Left lung (tissue), 10 donors: ENCODE results near the gene CHRNA4. TPM values are rescaled to one million over a fixed set of nuclear protein-coding genes. Genes with fewer than 3 reads are reported as not detected.
A peak's percentile ranks its signal among the peaks of the same experiment; 100 is the strongest.

Source experiments
- ATAC-seq: fragments of 200-7000 bp; cut with Tn5 transposase; one replicate; pipeline ENCODE4 v1.9.1; 2020; ENCODE audit warnings: moderate library complexity
- DNase-seq, 4 donors: peaks; one replicate each; pipeline ENCODE4 v3.0.0-alpha.2; 2013 to 2020
- H3K27ac ChIP-seq, 2 donors: fragments of 200-600 bp; sonication (generic) in 1 of 2; one replicate each; pipeline versions ENCODE4 v1.5.0 to v1.8.0; 2020 to 2021
- H3K27me3 ChIP-seq, 2 donors: fragments of 200-600 bp; sonication (generic) in 1 of 2; one replicate each; pipeline versions ENCODE4 v1.5.0 to v1.8.0; 2020 to 2021
- H3K36me3 ChIP-seq, 2 donors: fragments of 200-600 bp; sonication (generic) in 1 of 2; one replicate each; pipeline versions ENCODE4 v1.5.0 to v1.8.0; 2020 to 2021
- H3K4me1 ChIP-seq, 2 donors: fragments of 200-600 bp; one replicate each; pipeline ENCODE4 v1.8.0; 2021
- H3K4me3 ChIP-seq, 2 donors: fragments of 200-600 bp; sonication (generic) in 1 of 2; one replicate each; pipeline versions ENCODE4 v1.5.0 to v1.8.0; 2020 to 2021; ENCODE audit warnings: mild to moderate bottlenecking in 1 of 2
- H3K9me3 ChIP-seq, 2 donors: fragments of 200-600 bp; sonication (generic) in 1 of 2; one replicate each; pipeline versions ENCODE4 v1.5.0 to v1.8.0; 2020 to 2021
- intact Hi-C, 2 donors: fragments of 100-400 bp; cut with DNase I; formaldehyde crosslinking; loops; one replicate each; pipeline versions ENCODE4 v1.11.2 to v1.14.2; 2022
- polyA plus RNA-seq, 6 donors: library from polyadenylated mRNA; unstranded; fragments of 120-200 nt; gene quantifications; one replicate each; pipeline ENCODE4 v1.2.1, GENCODE V29; 2013; ENCODE audit not compliant: insufficient read length in 6 of 6
- total RNA-seq, 2 donors: library from RNA; stranded (reverse); fragmentation: NEBNext Ultra II Directional; extraction: Animal tissue kit (Norgen Biotek cat#: 25700); gene quantifications; one replicate each; pipeline ENCODE4 v1.2.1, GENCODE V29; 2021
- TF ChIP-seq, protein P1 (sequence below), 2 donors: fragments of 200-600 bp; sonication (generic) in 1 of 2; IDR thresholded peaks; one replicate each; pipeline versions ENCODE4 v1.5.0 to v1.8.0; 2021; ENCODE audit warnings: antibody characterized with exemption in 2 of 2
- donor health status: DM: no; HTN: yes; CAD: no.
- donor health status: DM: no; HTN: no; CAD: no.

CHRNA4 gene
- total and polyA plus RNA-seq, 8 donors: 0.16 to 1.3 (median 1.00) TPM; not detected in 2

DNA sequence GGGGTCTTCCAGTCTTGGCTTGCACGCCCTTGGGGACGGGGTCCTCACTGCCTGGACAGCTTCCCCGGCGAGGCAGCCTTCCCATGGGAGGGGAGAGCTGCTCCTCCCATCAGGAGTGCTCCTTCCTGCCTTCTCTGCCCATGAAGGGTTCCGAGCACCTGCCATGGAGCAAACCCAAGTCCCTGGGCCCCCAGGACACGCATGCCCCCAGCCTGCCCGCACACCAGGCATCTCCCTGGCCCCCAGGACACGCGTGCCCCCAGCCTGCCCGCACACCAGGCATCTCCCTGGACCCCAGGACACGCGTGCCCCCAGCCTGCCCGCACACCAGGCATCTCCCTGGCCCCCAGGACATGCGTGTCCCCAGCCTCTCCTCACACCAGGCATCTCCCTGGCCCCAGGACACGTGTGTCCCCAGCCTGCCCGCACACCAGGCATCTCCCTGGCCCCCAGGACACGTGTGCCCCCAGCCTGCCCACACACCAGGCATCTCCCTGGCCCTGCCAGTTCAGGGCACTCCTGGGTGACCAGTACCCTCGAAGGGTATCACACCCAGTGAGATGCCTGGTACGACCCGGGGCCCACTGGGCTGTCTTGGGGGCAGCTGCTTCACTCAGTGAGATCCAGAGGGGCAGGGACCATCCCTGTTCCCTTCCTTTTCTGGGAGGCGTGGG, 46.4 kb downstream of the CHRNA4 start:
- intact Hi-C loops: no loop called here
- DNase-seq: peak in 1 of 4 donors; percentile 61
- no peaks in the 10 kb centered on the region for H3K9me3 ChIP-seq
- TF ChIP-seq, protein P1, sequence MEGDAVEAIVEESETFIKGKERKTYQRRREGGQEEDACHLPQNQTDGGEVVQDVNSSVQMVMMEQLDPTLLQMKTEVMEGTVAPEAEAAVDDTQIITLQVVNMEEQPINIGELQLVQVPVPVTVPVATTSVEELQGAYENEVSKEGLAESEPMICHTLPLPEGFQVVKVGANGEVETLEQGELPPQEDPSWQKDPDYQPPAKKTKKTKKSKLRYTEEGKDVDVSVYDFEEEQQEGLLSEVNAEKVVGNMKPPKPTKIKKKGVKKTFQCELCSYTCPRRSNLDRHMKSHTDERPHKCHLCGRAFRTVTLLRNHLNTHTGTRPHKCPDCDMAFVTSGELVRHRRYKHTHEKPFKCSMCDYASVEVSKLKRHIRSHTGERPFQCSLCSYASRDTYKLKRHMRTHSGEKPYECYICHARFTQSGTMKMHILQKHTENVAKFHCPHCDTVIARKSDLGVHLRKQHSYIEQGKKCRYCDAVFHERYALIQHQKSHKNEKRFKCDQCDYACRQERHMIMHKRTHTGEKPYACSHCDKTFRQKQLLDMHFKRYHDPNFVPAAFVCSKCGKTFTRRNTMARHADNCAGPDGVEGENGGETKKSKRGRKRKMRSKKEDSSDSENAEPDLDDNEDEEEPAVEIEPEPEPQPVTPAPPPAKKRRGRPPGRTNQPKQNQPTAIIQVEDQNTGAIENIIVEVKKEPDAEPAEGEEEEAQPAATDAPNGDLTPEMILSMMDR (IDR thresholded peaks at IDR 0.05): no peak
- H3K27ac ChIP-seq: no peak overlapping the region
- no peak for ATAC-seq
- peaks cover 0 to 4% of the 10 kb centered on the region in 2 donors for H3K4me1 ChIP-seq
- no peak overlapping the region for H3K4me3 ChIP-seq
- no peaks in the 10 kb centered on the region for H3K36me3 ChIP-seq
- peaks cover 0 to 72% of the 10 kb centered on the region in 2 donors for H3K27me3 ChIP-seq

DNA sequence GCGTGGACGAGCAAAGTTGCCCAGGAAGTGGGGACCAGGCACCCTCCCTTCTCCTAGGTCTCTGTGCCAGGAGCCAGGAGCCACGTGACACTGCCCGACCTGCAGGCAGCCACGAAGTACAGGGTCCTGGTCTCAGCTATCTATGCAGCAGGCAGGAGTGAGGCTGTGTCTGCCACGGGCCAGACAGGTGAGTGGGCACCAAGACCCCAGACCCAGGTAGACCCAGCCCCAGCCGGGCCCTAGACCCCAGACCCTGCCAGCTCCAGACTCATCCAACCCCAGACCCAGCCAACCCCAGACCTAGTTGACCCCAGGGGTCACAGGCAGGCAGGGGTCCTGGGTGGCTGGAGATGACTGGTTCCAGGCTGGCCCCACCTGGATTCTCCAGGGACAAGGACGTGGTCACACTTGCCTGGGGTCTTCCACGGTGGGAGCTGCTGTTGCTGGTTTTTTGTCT, 47.1 kb downstream of the CHRNA4 start:
- H3K4me1 ChIP-seq: peaks cover 0 to 4% of the 10 kb centered on the region in 2 donors
- no peaks in the 10 kb centered on the region for H3K9me3 ChIP-seq
- DNase-seq (peak in 1 of 4 donors; percentile 64), ATAC-seq (no peak)
- H3K4me3 ChIP-seq: no peak overlapping the region
- peaks cover 0 to 72% of the 10 kb centered on the region in 2 donors for H3K27me3 ChIP-seq
- no peaks in the 10 kb centered on the region for H3K36me3 ChIP-seq
- TF ChIP-seq, protein P1 (IDR thresholded peaks at IDR 0.05): no peak
- intact Hi-C loops: no loop called here
- no peak overlapping the region for H3K27ac ChIP-seq

DNA sequence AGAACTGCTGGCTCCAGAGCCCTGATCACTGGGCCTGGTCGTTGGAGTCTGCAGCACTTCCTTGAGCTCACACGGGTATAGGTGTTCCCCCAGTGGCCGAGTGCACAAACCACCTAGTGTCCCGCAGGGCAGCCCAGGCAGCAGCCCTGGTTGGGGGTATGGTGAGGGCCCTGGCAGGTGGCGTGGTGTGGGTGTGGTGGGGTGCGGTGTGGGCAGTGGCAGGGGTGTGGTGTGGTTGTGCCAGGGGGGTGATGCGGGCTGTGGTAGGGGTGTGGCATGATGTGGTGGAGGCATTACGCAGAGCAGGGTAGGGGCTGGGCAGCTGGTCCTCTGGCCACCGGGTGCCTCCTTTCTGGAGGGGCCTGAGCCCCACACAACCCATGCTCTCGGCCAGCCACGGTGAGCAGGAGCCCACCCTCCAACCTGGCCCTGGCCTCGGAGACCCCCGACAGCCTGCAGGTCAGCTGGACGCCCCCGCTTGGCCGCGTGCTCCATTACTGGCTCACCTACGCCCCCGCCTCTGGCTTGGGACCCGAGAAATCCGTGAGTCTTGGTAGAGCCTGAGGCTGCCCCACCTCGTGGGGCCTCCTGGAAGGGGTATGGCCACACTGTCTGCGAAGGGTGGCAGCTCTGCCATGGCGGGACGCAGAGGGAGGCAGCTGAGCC, 47.7 kb downstream of the CHRNA4 start:
- peaks cover 0 to 73% of the 10 kb centered on the region in 2 donors for H3K27me3 ChIP-seq
- H3K27ac ChIP-seq: no peak overlapping the region
- ATAC-seq (no peak), DNase-seq (peak in 1 of 4 donors; percentile 76)
- no peak overlapping the region for H3K4me3 ChIP-seq
- TF ChIP-seq, protein P1 (IDR thresholded peaks at IDR 0.05): no peak
- H3K36me3 ChIP-seq: no peaks in the 10 kb centered on the region
- H3K4me1 ChIP-seq: peaks cover 0 to 4% of the 10 kb centered on the region in 2 donors
- intact Hi-C loops: no loop called here
- no peaks in the 10 kb centered on the region for H3K9me3 ChIP-seq

DNA sequence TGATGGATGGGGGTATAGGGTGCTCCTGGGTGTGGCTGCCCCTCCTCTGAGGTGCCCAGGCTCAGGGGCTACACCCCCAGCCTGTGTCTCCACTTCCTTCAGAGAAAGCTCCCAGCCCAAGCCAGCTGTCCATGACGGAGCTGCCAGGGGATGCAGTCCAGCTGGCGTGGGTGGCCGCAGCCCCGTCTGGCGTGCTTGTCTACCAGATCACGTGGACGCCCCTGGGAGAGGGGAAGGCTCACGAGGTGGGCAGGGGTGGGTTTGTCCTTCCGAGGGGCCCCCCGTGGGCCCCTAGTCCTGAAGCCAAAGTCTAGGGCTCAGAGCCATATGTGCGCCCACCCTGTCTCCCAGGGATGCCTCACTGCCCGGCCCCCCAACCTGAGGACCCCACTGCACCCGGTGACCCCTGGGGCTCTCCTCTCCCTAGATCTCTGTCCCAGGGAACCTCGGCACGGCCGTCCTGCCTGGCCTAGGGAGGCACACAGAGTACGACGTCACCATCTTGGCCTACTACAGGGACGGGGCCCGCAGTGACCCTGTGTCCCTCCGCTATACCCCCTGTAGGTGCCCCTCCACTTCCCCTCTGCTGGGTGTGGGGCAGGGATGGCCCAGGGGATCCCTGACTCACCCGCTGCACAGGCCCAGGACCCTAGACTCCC, 48.3 kb downstream of the CHRNA4 start:
- DNase-seq (peak in 3 of 4 donors; percentile 77 to 96 (median 90)), ATAC-seq (peak; percentile 38)
- TF ChIP-seq, protein P1 (IDR thresholded peaks at IDR 0.05): no peak
- Histone ChIP-seq H3K4me1 (peaks cover 0 to 4% of the 10 kb centered on the region in 2 donors), H3K9me3 (no peaks in the 10 kb centered on the region), H3K4me3 (no peak overlapping the region), H3K27ac (no peak overlapping the region), H3K36me3 (no peaks in the 10 kb centered on the region), H3K27me3 (peaks cover 0 to 74% of the 10 kb centered on the region in 2 donors)
- intact Hi-C loops: no loop called here

DNA sequence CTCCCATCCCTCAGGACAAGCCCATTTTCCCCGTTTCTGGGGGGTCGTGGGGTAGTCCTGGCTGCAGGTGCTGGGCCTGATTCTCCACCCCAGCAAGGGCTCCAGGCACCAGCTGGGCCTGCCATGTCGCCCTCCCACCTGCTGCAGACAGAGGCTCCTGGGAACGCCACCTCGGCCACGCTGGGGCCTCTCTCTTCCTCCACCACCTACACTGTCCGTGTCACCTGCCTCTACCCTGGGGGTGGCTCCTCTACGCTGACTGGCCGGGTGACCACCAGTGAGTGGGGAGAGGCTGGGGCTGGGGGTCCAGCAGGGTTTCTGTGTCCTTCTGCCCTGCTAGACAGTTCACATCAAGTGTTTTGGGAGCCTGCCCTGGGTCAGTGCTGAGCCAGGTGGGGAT, 48.9 kb downstream of the CHRNA4 start:
- H3K27ac ChIP-seq: no peak overlapping the region
- TF ChIP-seq, protein P1 (IDR thresholded peaks at IDR 0.05): no peak
- no peak overlapping the region for H3K4me3 ChIP-seq
- H3K27me3 ChIP-seq: peaks cover 0 to 79% of the 10 kb centered on the region in 2 donors
- no peaks in the 10 kb centered on the region for H3K9me3 ChIP-seq
- H3K36me3 ChIP-seq: no peaks in the 10 kb centered on the region
- peak in 1 of 4 donors; percentile 40 for DNase-seq
- ATAC-seq: no peak
- peaks cover 0 to 4% of the 10 kb centered on the region in 2 donors for H3K4me1 ChIP-seq
- intact Hi-C loops: no loop called here
